GM12878 (cell line): Measurements from ENCODE around the gene GTPBP10.

Experiments used
- CTCF ChIP-seq, 3 experiments: IDR thresholded peaks in 2 of 3; conservative IDR thresholded peaks in 1 of 3; 2 replicates each; pipeline ENCODE4 v1.5.1; 2011; ENCODE audit warnings: low read depth in 3 of 3, low read length in 3 of 3, mild to moderate bottlenecking in 3 of 3, control low read depth in 2 of 3, moderate library complexity in 2 of 3, inconsistent platforms in 1 of 3, mixed read lengths in 1 of 3; ENCODE audit not compliant: control insufficient read depth in 2 of 3, insufficient read depth in 1 of 3; ENCODE audit errors: extremely low read depth in 1 of 3
- IKZF2 ChIP-seq, 2 experiments: fragments of 450-650 bp; IDR thresholded peaks; 2 replicates each; pipeline ENCODE4 v1.6.1; 2017; ENCODE audit warnings: mild to moderate bottlenecking in 2 of 2, moderate library complexity in 2 of 2
- PAX8 ChIP-seq: fragments of 450-650 bp; IDR thresholded peaks from 2 replicates; pipeline ENCODE4 v1.6.1; 2017; ENCODE audit warnings: mild to moderate bottlenecking, moderate library complexity
- REST ChIP-seq: IDR thresholded peaks from 2 replicates; pipeline ENCODE4 v1.6.1; 2012; ENCODE audit warnings: mild to moderate bottlenecking, low read depth, low read length
- RFX5 ChIP-seq: IDR thresholded peaks from 2 replicates; pipeline ENCODE4 v1.6.1; 2011; ENCODE audit warnings: low read depth, low read length, improper control_type of control experiment
- SREBF2 ChIP-seq: IDR thresholded peaks from 2 replicates; pipeline ENCODE4 v1.6.1; 2012; ENCODE audit warnings: mild to moderate bottlenecking, low read length
- SUZ12 ChIP-seq: fragments of 200-600 bp; sonication (generic); IDR thresholded peaks from one replicate; pipeline ENCODE4 v1.6.1; 2018; ENCODE audit warnings: antibody characterized with exemption, mild to moderate bottlenecking; ENCODE audit not compliant: unreplicated experiment
- TCF12 ChIP-seq: IDR thresholded peaks from 2 replicates; pipeline ENCODE4 v1.6.1; 2011; ENCODE audit warnings: low read depth, mild to moderate bottlenecking, low read length
- ZNF274 ChIP-seq: IDR thresholded peaks from one replicate; pipeline ENCODE4 v1.8.0; 2011; ENCODE audit not compliant: insufficient read length, insufficient read depth

GRCh38 chr7:90345595-90346335 is 751 bp upstream of the GTPBP10 start:
- TF ChIP-seq IKZF2 (IDR thresholded peaks at IDR 0.05) (no peak), PAX8 (no peak), REST (no peak), RFX5 (no peak), CTCF (IDR thresholded peaks at IDR 0.05 in 2 of 3, conservative IDR thresholded peaks at IDR 0.05 in 1 of 3; ENCODE audit: control insufficient read depth in 2 of 3, extremely low read depth in 1 of 3, insufficient read depth in 1 of 3, low read depth in 3 of 3, low read length in 3 of 3) (no peak), SREBF2 (no peak), TCF12 (no peak), SUZ12 (no peak), ZNF274 (no peak)
